ENCODE data around the gene SMYD4.

- TF ChIP-seq, protein P1, sequence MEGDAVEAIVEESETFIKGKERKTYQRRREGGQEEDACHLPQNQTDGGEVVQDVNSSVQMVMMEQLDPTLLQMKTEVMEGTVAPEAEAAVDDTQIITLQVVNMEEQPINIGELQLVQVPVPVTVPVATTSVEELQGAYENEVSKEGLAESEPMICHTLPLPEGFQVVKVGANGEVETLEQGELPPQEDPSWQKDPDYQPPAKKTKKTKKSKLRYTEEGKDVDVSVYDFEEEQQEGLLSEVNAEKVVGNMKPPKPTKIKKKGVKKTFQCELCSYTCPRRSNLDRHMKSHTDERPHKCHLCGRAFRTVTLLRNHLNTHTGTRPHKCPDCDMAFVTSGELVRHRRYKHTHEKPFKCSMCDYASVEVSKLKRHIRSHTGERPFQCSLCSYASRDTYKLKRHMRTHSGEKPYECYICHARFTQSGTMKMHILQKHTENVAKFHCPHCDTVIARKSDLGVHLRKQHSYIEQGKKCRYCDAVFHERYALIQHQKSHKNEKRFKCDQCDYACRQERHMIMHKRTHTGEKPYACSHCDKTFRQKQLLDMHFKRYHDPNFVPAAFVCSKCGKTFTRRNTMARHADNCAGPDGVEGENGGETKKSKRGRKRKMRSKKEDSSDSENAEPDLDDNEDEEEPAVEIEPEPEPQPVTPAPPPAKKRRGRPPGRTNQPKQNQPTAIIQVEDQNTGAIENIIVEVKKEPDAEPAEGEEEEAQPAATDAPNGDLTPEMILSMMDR (IDR thresholded peaks at IDR 0.05) = no peak
- TF ChIP-seq POLR2A (IDR thresholded peaks at IDR 0.05) = no peak
Observed at GRCh38 chr17:1873418-1873817, 43.7 kb upstream of the SMYD4 start.

Data from adrenal gland (tissue), 5 donors.